CD4-positive, CD25-positive, alpha-beta regulatory T cell (primary cell): ENCODE measurements around the gene PGR. TPM values are rescaled to one million over a fixed set of nuclear protein-coding genes. Genes with fewer than 3 reads are reported as not detected.

Experiments used
- ATAC-seq, 2 donors: fragments of 150-1000 bp; cut with Tn5 transposase; one replicate each; pipeline ENCODE4 v1.10.0; 2021; ENCODE audit warnings: low read depth in 2 of 2, moderate number of reproducible peaks in 2 of 2, moderate library complexity in 1 of 2
- DNase-seq, 3 donors: peaks; one replicate each; pipeline versions ENCODE4 v3.0.0 to v3.0.0-alpha.2; 2012 to 2022; ENCODE audit warnings: mixed read lengths in 1 of 3
- H3K27ac ChIP-seq: one replicate; pipeline ENCODE4 v1.7.0; 2013; ENCODE audit warnings: mild to moderate bottlenecking, low read length; ENCODE audit not compliant: insufficient read depth, poor library complexity, severe bottlenecking
- H3K27me3 ChIP-seq: one replicate; pipeline ENCODE4 v1.7.0; 2013; ENCODE audit warnings: low read length; ENCODE audit not compliant: control insufficient read depth, insufficient read depth
- H3K36me3 ChIP-seq: one replicate; pipeline ENCODE4 v1.7.0; 2013; ENCODE audit warnings: mild to moderate bottlenecking, low read length, moderate library complexity; ENCODE audit not compliant: control insufficient read depth, insufficient read depth
- H3K4me1 ChIP-seq: 2 replicates; pipeline ENCODE4 v1.7.0; 2013; ENCODE audit warnings: mild to moderate bottlenecking, low read length; ENCODE audit not compliant: insufficient read depth, control insufficient read depth, poor library complexity, severe bottlenecking
- H3K4me3 ChIP-seq: one replicate; pipeline ENCODE4 v1.7.0; 2013; ENCODE audit warnings: low read depth, mild to moderate bottlenecking, low read length, moderate library complexity
- H3K9me3 ChIP-seq, 2 experiments: 1 replicate in 1 of 2; 2 replicates in 1 of 2; pipeline ENCODE4 v1.7.0; 2013; ENCODE audit warnings: low read length in 2 of 2, mild to moderate bottlenecking in 1 of 2, moderate library complexity in 1 of 2; ENCODE audit not compliant: control insufficient read depth in 2 of 2
- H3K27ac Mint-ChIP-seq, 3 donors: one replicate each; pipeline ENCODE4 v1.8.0; 2020 to 2022; ENCODE audit warnings: mild to moderate bottlenecking in 3 of 3, mixed read lengths in 3 of 3, moderate library complexity in 2 of 3
- H3K27me3 Mint-ChIP-seq: one replicate; pipeline ENCODE4 v1.8.0; 2022; ENCODE audit warnings: mild to moderate bottlenecking, mixed read lengths
- H3K36me3 Mint-ChIP-seq: one replicate; pipeline ENCODE4 v1.8.0; 2020; ENCODE audit warnings: mixed read lengths
- H3K4me1 Mint-ChIP-seq, 4 donors: one replicate each; pipeline ENCODE4 v1.8.0; 2020 to 2022; ENCODE audit warnings: mixed read lengths in 4 of 4, mild to moderate bottlenecking in 1 of 4
- H3K4me3 Mint-ChIP-seq, 4 donors: one replicate each; pipeline ENCODE4 v1.8.0; 2020 to 2022; ENCODE audit warnings: mild to moderate bottlenecking in 4 of 4, mixed read lengths in 4 of 4, moderate library complexity in 3 of 4
- H3K9me3 Mint-ChIP-seq, 7 donors: one replicate each; pipeline ENCODE4 v1.8.0; 2020 to 2022; ENCODE audit warnings: mixed read lengths in 7 of 7, mild to moderate bottlenecking in 3 of 7, moderate library complexity in 2 of 7
- polyA plus RNA-seq, 4 donors: library from polyadenylated mRNA; unstranded; fragments of 300-500 nt; fragmentation: Illumina TruSeq; gene quantifications; one replicate each; pipeline ENCODE4 v1.2.3, GENCODE V29; 2021
- total RNA-seq: library from RNA; stranded (reverse); gene quantifications from one replicate; pipeline ENCODE4 v1.2.3, GENCODE V29; 2022

PGR gene
- total and polyA plus RNA-seq, 5 donors from 2014 or later, result not detected

GRCh38 chr11:101128571-101129202 lies 926 bp downstream of the PGR start:
- Histone ChIP-seq H3K36me3 (no peaks in the 10 kb centered on the region), H3K27me3 (peaks cover 7% of the 10 kb centered on the region), H3K4me1 (no peaks in the 10 kb centered on the region), H3K27ac (no peak overlapping the region), H3K4me3 (no peak overlapping the region), H3K9me3 (peaks cover 2 to 3% of the 10 kb centered on the region in 2 experiments)
- no peaks in the 10 kb centered on the region for H3K36me3 Mint-ChIP-seq
- H3K4me1 Mint-ChIP-seq, result peaks cover 0 to 3% (median 0%) of the 10 kb centered on the region in 4 donors
- DNase-seq (no peak), ATAC-seq (no peak)
- H3K27me3 Mint-ChIP-seq, result peaks cover 34% of the 10 kb centered on the region
- H3K27ac Mint-ChIP-seq, result no peak overlapping the region
- no peak overlapping the region for H3K4me3 Mint-ChIP-seq
- peaks cover 0 to 11% (median 0%) of the 10 kb centered on the region in 7 donors for H3K9me3 Mint-ChIP-seq

DNA sequence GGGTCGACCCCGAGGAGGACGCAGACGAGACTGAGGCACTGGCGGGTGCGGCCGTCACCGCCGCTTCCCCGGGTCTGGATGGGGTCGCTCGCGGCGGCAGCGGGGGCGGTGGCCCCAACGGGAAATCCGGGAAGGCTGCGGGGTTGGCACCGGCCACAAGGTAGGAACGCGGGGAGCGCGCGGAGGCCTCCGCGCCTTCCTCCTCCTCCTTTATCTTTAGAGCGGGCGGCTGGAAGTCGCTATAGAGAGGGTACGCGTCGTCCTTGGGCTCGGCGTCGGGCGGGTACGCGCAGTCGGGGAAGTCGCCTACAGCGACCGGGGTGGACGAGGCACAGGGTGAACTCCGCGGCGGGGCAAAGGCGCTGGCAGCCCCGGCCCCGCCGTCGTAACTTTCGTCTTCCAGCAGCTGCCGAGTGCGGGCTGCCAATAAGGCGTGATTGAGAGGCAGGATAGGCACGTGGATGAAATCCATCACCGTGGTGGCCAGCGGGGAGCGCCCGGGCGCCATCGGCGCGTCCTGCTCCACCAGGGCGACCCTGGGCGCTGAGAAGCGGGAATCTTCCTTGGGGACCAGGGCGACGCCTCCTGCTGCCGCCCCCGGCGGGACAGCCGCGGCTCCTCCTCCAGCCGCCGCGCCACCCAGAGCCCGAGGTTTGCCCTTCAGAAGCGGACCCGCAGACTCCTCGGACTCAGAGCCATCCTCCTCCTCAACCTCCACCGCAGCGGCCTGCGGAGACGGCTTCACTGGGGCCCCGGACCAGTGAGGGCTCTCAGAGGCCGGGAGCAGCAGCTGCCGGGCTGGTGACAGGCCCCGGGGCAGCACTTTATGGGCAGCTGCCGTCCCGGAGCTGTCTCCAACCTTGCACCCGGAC lies 1.7 kb downstream of the PGR start:
- no peak overlapping the region for H3K27ac Mint-ChIP-seq
- no peak for DNase-seq
- H3K4me1 Mint-ChIP-seq, result peaks cover 0 to 3% (median 0%) of the 10 kb centered on the region in 4 donors
- no peak for ATAC-seq
- H3K9me3 Mint-ChIP-seq, result peaks cover 0 to 11% (median 0%) of the 10 kb centered on the region in 7 donors
- Histone ChIP-seq H3K36me3 (no peaks in the 10 kb centered on the region), H3K27ac (no peak overlapping the region), H3K9me3 (peaks cover 2 to 3% of the 10 kb centered on the region in 2 experiments), H3K27me3 (peaks cover 7% of the 10 kb centered on the region), H3K4me1 (no peaks in the 10 kb centered on the region), H3K4me3 (no peak overlapping the region)
- H3K27me3 Mint-ChIP-seq, result peaks cover 34% of the 10 kb centered on the region
- H3K36me3 Mint-ChIP-seq, result no peaks in the 10 kb centered on the region
- no peak overlapping the region for H3K4me3 Mint-ChIP-seq

GRCh38 chr11:101127197-101127698 lies 2.4 kb downstream of the PGR start:
- H3K4me1 ChIP-seq, result no peaks in the 10 kb centered on the region
- Mint-ChIP-seq H3K27ac (no peak overlapping the region), H3K27me3 (peaks cover 34% of the 10 kb centered on the region), H3K4me3 (no peak overlapping the region), H3K36me3 (no peaks in the 10 kb centered on the region), H3K9me3 (peaks cover 0 to 11% (median 0%) of the 10 kb centered on the region in 7 donors), H3K4me1 (peaks cover 0 to 3% (median 0%) of the 10 kb centered on the region in 4 donors)
- no peak overlapping the region for H3K27ac ChIP-seq
- peaks cover 7% of the 10 kb centered on the region for H3K27me3 ChIP-seq
- no peak for DNase-seq
- H3K4me3 ChIP-seq, result no peak overlapping the region
- peaks cover 2 to 3% of the 10 kb centered on the region in 2 experiments for H3K9me3 ChIP-seq
- no peak for ATAC-seq
- no peaks in the 10 kb centered on the region for H3K36me3 ChIP-seq

GRCh38 chr11:101126551-101127196 lies 2.9 kb downstream of the PGR start:
- H3K36me3 Mint-ChIP-seq, result no peaks in the 10 kb centered on the region
- H3K4me1 Mint-ChIP-seq, result peaks cover 0 to 3% (median 0%) of the 10 kb centered on the region in 4 donors
- peaks cover 34% of the 10 kb centered on the region for H3K27me3 Mint-ChIP-seq
- Histone ChIP-seq H3K27ac (no peak overlapping the region), H3K4me1 (no peaks in the 10 kb centered on the region), H3K36me3 (no peaks in the 10 kb centered on the region), H3K9me3 (peaks cover 2 to 3% of the 10 kb centered on the region in 2 experiments), H3K27me3 (peaks cover 7% of the 10 kb centered on the region), H3K4me3 (no peak overlapping the region)
- no peak for DNase-seq
- peaks cover 0 to 11% (median 0%) of the 10 kb centered on the region in 7 donors for H3K9me3 Mint-ChIP-seq
- no peak overlapping the region for H3K4me3 Mint-ChIP-seq
- no peak for ATAC-seq
- H3K27ac Mint-ChIP-seq, result no peak overlapping the region

DNA sequence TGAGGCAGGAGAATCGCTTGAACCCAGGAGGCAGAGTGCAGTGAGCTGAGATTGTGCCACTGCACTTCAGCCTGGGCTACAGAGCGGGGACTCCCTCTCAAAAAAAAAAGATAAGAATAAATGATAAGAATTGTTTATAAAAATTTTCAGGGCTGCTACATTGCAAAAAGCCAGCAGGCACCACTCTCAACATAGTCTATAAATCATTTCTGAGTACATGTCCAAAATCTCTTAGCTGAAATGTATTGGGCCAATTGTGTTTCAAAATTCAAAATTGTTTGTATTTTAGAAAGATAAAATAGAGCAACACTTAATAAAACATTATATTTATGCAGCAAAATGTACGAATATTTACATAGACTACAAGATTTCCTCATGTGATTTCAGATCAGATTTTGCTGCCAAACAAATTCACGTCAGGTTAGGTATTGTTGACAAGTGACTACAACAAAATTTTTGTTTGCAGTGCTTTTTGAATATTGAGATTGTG lies 13.9 kb downstream of the PGR start:
- no peaks in the 10 kb centered on the region for H3K9me3 ChIP-seq
- H3K4me1 ChIP-seq, result no peaks in the 10 kb centered on the region
- Mint-ChIP-seq H3K4me3 (no peak overlapping the region), H3K9me3 (peaks cover 0 to 12% (median 2%) of the 10 kb centered on the region in 7 donors), H3K27me3 (no peaks in the 10 kb centered on the region), H3K4me1 (no peaks in the 10 kb centered on the region), H3K27ac (no peak overlapping the region), H3K36me3 (no peaks in the 10 kb centered on the region)
- ATAC-seq (no peak), DNase-seq (no peak)
- no peak overlapping the region for H3K4me3 ChIP-seq
- no peak overlapping the region for H3K27ac ChIP-seq
- no peaks in the 10 kb centered on the region for H3K36me3 ChIP-seq
- H3K27me3 ChIP-seq, result no peaks in the 10 kb centered on the region

- H3K9me3 ChIP-seq, result no peaks in the 10 kb centered on the region
- H3K27me3 ChIP-seq, result no peaks in the 10 kb centered on the region
- no peaks in the 10 kb centered on the region for H3K27me3 Mint-ChIP-seq
These were observed 16.1 kb downstream of the PGR start for GRCh38 chr11:101113540-101113939.

DNA sequence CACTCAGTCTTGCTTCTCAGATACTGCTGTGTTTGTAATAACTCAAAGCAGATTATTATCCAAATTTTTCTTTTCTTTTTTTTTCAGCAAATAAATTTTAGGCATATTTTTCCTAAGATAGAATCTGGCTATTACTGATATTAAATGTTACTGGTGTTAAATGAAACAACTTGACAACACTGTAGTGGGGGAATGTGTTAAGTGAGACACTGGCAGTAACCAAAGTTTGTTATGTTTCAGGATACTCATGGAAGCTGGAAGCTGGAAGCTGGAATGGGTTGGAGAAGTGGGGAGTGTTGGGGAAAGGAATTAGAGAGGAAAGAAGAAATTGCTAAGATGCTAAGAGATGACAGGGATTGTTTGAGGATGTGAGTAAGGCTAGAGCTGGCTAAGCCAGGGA lies 24.9 kb downstream of the PGR start:
- Mint-ChIP-seq H3K27ac (no peak overlapping the region), H3K27me3 (no peaks in the 10 kb centered on the region)

More at GRCh38 chr11:101113540-101113939, 16.1 kb downstream of the PGR start:
- H3K36me3 Mint-ChIP-seq, result no peaks in the 10 kb centered on the region
- Histone ChIP-seq H3K27ac (no peak overlapping the region), H3K4me1 (no peaks in the 10 kb centered on the region), H3K36me3 (no peaks in the 10 kb centered on the region), H3K4me3 (no peak overlapping the region)
- no peak overlapping the region for H3K27ac Mint-ChIP-seq
- H3K4me1 Mint-ChIP-seq, result no peaks in the 10 kb centered on the region
- no peak overlapping the region for H3K4me3 Mint-ChIP-seq
- ATAC-seq (no peak), DNase-seq (no peak)
- peaks cover 0 to 26% (median 7%) of the 10 kb centered on the region in 7 donors for H3K9me3 Mint-ChIP-seq

More for the DNA sequence above, 24.9 kb downstream of the PGR start:
- Mint-ChIP-seq H3K4me1 (no peaks in the 10 kb centered on the region), H3K4me3 (no peak overlapping the region), H3K36me3 (no peaks in the 10 kb centered on the region), H3K9me3 (peaks cover 2 to 38% (median 11%) of the 10 kb centered on the region in 7 donors)
- H3K27me3 ChIP-seq, result no peaks in the 10 kb centered on the region
- no peak overlapping the region for H3K27ac ChIP-seq
- no peak overlapping the region for H3K4me3 ChIP-seq
- H3K9me3 ChIP-seq, result peaks cover 0 to 3% of the 10 kb centered on the region in 2 experiments
- no peaks in the 10 kb centered on the region for H3K36me3 ChIP-seq
- H3K4me1 ChIP-seq, result no peaks in the 10 kb centered on the region
- DNase-seq (no peak), ATAC-seq (no peak)
